Prostate gland (tissue), 2 donors: ENCODE data around the gene ZNF792.
A peak's percentile ranks its signal among the peaks of the same experiment; 100 is the strongest.

Experiments
- POLR2A ChIP-seq: fragments of 450-650 bp; IDR thresholded peaks from one replicate; pipeline ENCODE4 v1.6.1; 2016; ENCODE audit warnings: antibody characterized with exemption, mild to moderate bottlenecking
- POLR2AphosphoS5 ChIP-seq: sonication (generic); formaldehyde crosslinking; IDR thresholded peaks from one replicate; pipeline ENCODE4 v1.6.1; 2017; ENCODE audit warnings: antibody characterized with exemption
- TF ChIP-seq, protein P1 (sequence below), 4 experiments: fragments of 200-600 bp in 2 of 4; fragments of 450-650 bp in 2 of 4; sonication (generic) in 2 of 4; IDR thresholded peaks; 1 replicate in 3 of 4; 2 replicates in 1 of 4; pipeline ENCODE4 v1.5.1; 2016 to 2019; ENCODE audit warnings: antibody characterized with exemption in 4 of 4, mild to moderate bottlenecking in 2 of 4, moderate library complexity in 2 of 4

DNA sequence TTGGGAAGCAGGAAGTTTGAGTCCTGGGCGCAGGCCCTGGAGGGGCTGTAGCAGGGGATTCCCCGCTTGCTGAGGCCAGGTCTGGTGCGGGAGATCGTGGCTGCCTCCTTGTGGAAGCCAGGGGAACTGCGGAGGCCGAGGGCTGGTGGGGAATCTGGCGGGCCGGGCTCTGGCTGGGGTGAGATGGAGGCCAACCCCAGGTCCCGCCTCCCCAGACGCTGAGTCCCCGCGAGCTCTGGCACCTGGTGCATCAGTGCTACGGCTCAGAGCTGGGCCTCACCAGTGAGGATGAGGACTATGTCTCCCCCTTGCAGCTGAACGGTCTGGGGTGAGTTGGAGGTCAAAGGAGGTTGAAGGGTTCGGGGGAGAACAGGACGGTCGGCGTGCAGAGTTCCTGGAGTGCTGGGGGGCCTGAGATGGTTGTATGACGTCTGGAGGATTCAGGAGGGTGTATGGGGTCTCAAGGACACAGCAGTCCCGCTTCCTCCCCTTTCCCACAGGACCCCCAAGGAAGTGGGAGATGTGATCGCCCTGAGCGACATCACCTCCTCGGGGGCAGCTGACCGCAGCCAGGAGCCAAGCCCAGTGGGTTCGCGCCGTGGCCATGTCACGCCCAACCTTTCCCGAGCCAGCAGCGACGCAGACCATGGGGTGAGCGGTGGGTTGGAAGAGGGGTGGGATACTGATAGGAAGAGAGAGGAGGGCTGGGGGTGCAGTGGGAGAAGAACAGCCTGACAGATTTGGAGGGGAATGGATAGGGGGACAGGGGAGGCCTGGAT is 49.2 kb upstream of the ZNF792 start:
- TF ChIP-seq, protein P1, sequence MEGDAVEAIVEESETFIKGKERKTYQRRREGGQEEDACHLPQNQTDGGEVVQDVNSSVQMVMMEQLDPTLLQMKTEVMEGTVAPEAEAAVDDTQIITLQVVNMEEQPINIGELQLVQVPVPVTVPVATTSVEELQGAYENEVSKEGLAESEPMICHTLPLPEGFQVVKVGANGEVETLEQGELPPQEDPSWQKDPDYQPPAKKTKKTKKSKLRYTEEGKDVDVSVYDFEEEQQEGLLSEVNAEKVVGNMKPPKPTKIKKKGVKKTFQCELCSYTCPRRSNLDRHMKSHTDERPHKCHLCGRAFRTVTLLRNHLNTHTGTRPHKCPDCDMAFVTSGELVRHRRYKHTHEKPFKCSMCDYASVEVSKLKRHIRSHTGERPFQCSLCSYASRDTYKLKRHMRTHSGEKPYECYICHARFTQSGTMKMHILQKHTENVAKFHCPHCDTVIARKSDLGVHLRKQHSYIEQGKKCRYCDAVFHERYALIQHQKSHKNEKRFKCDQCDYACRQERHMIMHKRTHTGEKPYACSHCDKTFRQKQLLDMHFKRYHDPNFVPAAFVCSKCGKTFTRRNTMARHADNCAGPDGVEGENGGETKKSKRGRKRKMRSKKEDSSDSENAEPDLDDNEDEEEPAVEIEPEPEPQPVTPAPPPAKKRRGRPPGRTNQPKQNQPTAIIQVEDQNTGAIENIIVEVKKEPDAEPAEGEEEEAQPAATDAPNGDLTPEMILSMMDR (IDR thresholded peaks at IDR 0.05): peak; percentile 93 to 98 (median 96)
- no peak for TF ChIP-seq POLR2A
- peak; percentile 68 for TF ChIP-seq POLR2AphosphoS5
